HG03108 (cell line): Measurements from ENCODE around the gene SKAP2.
A peak's percentile ranks its signal among the peaks of the same experiment; 100 is the strongest.

Source experiments
- ATAC-seq: cut with Tn5 transposase; IDR thresholded peaks from one replicate; pipeline ENCODE4 v1.9.1; 2021; ENCODE audit warnings: moderate library complexity; ENCODE audit not compliant: unreplicated experiment

The SKAP2 gene

DNA sequence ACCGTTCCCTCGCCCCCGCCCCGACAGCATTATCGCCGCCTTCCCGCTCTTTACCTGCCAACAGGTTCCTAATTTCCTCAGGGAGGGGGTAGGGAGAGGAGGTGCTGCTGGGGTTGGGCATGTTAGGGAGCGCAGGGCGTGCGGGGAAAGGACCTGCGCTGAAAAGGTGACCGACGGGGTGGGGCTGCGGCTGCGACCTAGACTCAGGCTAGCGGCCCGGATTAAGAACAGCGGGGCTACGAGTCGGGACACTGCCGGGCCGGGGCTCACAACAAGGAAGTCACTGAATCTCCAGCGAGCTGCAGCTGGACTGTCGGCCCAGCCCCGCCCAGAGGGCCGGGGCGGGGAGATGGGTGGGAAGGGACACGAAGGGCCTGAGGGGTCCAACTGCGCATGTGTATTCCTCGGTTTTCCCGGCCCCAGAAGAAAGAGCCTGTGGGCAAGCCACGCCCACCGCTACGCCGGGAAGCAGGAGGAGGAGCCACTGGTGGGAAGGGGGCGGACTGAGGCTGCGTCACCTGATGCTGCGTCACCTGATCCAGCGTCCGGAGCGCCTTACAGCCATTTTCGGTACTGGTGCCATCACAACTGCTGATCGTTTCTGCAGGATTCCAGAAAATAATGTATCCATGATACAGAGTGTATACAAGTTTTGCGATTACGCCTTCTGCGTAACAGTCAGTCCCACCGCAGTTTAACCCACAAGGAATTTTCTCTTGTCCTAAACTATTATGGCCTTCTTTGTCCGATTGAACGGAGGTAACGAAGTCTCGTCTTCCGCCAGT lies at the start of gene SKAP2:
SKAP2 (minus strand) TSS at position 282 of the 785 bp plus-strand sequence; CDS start at position 121, 161 bp downstream.
- ATAC-seq, result peak; percentile 88

DNA sequence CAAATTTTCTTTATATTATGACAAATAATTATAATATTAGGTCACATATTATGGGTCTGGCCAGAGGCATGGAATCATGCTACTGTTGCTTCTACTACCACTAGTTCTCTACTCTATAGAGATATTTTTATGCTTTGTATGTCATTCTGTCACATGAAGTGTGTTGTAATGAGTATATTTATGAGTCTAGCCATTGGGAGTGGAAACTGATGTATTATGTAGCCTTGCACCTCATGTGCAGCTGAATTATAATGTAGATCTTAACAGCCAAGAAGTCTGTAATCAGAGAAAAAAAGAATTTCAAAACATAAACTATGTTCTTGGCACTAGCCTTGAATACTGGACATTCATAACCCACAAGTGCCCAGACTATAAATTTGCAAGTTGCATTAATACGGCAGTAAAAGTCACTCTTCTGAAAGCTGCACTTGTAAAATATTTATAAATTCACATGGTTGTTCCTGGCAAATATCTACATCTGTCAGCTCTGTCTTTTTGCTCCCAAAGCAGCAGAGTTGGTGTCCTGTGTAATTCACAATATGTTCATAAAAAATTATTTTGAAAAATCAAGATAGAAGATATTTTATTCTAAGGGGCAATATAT lies 48.6 kb upstream of the SKAP2 start:
- ATAC-seq, result no peak

DNA sequence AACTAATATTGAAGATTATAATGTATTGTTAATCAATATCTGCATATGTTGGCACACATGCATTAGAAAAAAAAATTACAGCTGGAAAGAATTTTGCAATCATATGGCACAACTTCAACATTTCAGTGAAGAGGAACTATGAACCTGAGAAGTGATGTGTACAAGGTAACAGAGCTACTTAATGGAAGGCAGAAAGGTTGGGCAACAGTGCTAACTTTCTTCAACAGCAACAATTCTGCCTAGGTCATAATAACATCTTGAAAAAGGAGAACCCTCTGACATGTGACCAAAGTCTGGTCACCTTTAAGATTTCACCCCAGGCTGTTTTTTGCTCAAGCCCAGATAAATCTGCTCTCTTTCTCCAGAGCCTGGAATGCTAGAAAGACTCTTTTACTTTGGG lies 47.9 kb upstream of the SKAP2 start:
- no peak for ATAC-seq

DNA sequence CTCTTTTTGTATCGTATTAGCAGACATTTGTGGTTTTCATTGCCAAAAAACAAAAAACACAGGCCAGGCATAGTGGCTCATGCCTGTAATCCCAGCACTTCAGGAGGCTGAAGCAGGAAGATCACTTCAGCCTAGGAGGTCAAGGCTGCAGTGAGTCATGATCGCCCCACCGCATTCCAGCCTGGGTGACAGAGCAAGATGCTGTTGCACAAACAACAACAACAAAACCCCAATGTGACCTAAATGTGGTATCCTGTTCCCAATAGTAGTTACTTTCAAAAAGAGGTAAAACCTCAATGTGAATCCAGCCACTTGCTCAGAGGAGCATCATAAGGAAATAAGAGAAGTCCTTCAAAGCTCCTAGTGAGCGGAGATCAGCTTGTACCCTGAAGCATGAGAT lies 45.8 kb upstream of the SKAP2 start:
- no peak for ATAC-seq

DNA sequence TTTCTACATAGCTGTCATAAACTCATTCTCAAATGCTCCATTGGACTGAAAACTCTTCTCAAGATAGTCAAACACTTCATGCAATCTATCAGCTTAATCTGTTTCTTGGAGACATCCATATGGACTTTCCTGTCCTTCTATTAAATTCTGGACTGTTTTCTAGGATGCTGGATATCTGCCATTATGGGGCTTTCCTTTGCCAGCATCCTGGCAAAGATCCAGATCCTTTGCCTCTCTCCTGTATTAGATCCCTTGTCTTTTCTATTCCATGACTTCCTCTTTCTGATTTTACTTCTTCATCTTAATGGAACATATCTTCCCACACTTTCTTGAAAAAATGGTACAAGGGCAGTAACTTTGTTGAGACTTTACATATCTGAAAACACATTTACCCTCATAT lies 35.9 kb upstream of the SKAP2 start:
- no peak for ATAC-seq

GRCh38 chr7:26899519-26899918 lies 35.1 kb upstream of the SKAP2 start:
- no peak for ATAC-seq

- ATAC-seq, result no peak
Observed at GRCh38 chr7:26898891-26899290, 34.5 kb upstream of the SKAP2 start.

- ATAC-seq, result no peak
Observed at GRCh38 chr7:26897928-26898327, 33.5 kb upstream of the SKAP2 start.

- ATAC-seq, result no peak
Observed at GRCh38 chr7:26891400-26892350, 27.3 kb upstream of the SKAP2 start.

DNA sequence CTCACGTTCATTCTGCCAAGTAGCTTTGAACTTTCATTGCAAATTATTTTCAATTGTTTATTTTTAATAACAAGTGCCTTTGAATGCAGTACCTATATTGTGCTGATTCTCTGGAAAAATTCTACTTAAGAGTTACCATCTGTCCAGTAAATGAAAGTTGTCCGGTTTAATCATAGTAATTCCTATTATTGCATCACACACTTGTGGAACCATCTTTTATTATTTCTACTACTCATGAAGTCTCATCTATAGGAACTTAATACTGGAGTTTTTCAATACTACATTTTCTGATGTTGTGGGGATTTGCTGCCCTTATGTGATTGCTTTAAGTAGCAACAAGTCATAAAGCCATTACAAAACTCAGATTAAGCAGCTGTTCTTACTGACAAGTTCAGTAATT lies 16.5 kb upstream of the SKAP2 start:
- no peak for ATAC-seq

DNA sequence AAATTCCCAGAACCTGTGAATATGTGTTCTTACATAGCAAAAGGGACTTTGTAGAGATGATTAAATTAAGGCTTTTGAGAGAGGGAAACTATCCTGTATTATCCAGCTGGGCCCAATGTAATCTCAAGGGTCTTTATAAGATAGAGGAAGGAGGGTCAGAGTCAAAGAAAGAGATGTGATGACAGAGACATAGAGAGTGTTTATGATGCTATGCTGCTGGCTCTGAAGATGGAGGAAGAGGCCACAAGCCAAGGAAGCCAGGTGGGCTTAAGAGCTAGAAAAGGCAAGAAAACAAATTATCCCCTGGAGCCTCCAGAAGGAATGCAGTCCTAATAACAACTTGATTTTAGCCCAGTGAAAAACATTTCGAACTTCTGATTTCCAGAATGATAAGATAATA lies 15.3 kb upstream of the SKAP2 start:
- ATAC-seq, result no peak

- no peak for ATAC-seq
Observed at GRCh38 chr7:26868841-26869495, 4.6 kb upstream of the SKAP2 start.

GRCh38 chr7:26865094-26865388 lies 651 bp upstream of the SKAP2 start:
- peak; percentile 30 for ATAC-seq

- ATAC-seq, result no peak
Observed at GRCh38 chr7:26863518-26864308, 677 bp downstream of the SKAP2 start.

GRCh38 chr7:26862834-26863233 lies 1.6 kb downstream of the SKAP2 start:
- ATAC-seq, result no peak

DNA sequence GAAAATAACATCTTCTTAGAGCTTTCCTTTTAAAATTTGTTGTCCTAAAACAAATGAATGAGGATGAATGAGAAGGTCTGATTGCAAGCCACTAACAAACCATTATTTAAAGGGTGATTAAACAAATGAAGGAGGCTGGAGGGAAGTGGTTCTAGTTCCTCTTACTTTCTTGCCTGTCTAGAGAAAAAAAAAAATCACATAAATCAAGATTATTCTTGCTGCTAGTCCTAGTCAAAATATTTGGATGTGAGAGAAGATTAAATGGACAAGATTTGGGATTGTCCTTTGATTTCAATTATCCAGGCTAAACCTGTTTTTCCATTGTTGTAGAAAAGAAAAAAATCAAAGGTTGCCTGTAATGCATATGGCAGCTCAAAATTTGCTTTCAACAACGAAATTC lies 3.3 kb downstream of the SKAP2 start:
- ATAC-seq, result no peak

DNA sequence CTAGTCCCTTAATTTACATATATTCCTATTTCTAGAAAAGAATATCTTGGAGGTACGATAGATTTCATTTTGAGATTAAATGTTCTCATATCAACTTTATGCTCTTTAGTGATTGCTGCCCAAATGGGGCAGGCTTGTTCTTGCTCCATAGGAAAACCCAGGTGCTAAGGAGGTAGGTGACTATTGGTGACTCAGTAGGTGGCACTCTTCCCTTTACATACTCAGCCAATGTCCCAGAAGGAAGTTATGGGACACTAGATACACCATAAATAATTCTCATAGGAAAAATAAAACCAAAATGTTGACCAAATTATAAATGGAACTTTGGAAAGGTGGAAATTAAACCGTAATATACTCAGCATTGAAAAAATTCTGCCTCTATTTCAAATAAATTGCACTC lies 4.0 kb downstream of the SKAP2 start:
- no peak for ATAC-seq

DNA sequence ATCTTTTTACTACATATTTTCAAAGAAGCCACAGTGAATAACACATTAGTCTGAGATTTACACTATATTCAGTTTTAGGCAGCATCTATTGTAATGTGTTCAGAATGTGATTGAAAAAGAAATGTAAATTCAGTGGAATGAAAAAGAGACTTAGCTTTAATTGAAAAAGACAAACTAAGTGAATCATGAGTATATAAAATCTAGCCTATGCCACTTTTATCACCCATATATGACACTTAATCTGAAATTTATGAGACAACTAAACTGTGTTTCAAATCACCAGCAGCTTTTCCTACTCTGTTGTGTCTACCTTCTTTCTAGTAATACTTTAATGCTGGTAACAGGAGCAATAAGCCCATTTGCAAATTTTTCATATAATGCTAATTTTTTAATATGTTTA lies 4.7 kb downstream of the SKAP2 start:
- no peak for ATAC-seq

- ATAC-seq, result no peak
Observed at GRCh38 chr7:26858735-26859134, 5.7 kb downstream of the SKAP2 start.

DNA sequence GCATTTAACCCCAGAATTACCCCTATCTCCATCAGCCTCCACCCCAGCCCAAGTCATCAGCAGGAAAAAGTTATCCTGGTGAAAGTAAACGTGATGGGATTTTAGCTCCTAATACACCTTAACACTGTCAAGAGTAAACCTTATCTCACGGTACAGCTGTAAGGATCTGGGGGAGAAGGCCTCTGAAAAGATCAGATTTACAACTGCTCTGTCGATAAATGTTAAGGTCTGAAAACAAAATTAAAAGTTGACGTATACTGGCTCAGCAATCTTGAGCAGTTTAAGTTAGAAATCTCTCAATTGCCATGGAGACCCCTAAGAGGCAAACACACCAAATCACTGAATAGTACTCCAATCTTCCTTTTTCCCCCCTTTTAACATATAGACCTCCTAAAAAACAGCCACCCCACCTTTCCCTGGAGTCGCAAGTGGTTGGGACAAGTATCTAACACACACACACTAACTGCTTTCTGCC lies 6.1 kb downstream of the SKAP2 start:
- no peak for ATAC-seq
